ENCODE measurements around the gene FBLN5. TPM values are rescaled to one million over a fixed set of nuclear protein-coding genes. Genes with fewer than 3 reads are reported as not detected.

Gene FBLN5
- total RNA-seq, 1 donor from 2014 or later = 6.9 TPM

- H3K4me1 Mint-ChIP-seq (ENCODE audit: low read depth) = peaks cover 8% of the 10 kb centered on the region
- H3K27me3 Mint-ChIP-seq = peaks cover 3% of the 10 kb centered on the region
- no peak for DNase-seq (ENCODE audit: low spot score, unreplicated experiment)
- H3K4me3 Mint-ChIP-seq (ENCODE audit: low read depth) = no peak overlapping the region
- TF ChIP-seq, protein P1, sequence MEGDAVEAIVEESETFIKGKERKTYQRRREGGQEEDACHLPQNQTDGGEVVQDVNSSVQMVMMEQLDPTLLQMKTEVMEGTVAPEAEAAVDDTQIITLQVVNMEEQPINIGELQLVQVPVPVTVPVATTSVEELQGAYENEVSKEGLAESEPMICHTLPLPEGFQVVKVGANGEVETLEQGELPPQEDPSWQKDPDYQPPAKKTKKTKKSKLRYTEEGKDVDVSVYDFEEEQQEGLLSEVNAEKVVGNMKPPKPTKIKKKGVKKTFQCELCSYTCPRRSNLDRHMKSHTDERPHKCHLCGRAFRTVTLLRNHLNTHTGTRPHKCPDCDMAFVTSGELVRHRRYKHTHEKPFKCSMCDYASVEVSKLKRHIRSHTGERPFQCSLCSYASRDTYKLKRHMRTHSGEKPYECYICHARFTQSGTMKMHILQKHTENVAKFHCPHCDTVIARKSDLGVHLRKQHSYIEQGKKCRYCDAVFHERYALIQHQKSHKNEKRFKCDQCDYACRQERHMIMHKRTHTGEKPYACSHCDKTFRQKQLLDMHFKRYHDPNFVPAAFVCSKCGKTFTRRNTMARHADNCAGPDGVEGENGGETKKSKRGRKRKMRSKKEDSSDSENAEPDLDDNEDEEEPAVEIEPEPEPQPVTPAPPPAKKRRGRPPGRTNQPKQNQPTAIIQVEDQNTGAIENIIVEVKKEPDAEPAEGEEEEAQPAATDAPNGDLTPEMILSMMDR (IDR thresholded peaks at IDR 0.05; ENCODE audit: unreplicated experiment) = no peak
- H3K9me3 Mint-ChIP-seq (ENCODE audit: low read depth) = peaks cover 3% of the 10 kb centered on the region
- peaks cover 2% of the 10 kb centered on the region for H3K36me3 Mint-ChIP-seq (ENCODE audit: insufficient read depth)
- no peak overlapping the region for H3K27ac Mint-ChIP-seq
Measured at GRCh38 chr14:91918186-91918883, 29.2 kb downstream of the FBLN5 start.

- no peak for DNase-seq (ENCODE audit: low spot score, unreplicated experiment)
- Mint-ChIP-seq H3K4me3 (ENCODE audit: low read depth) (no peak overlapping the region), H3K4me1 (ENCODE audit: low read depth) (peaks cover 3% of the 10 kb centered on the region), H3K9me3 (ENCODE audit: low read depth) (peaks cover 6% of the 10 kb centered on the region), H3K27me3 (no peaks in the 10 kb centered on the region), H3K36me3 (ENCODE audit: insufficient read depth) (peaks cover 2% of the 10 kb centered on the region), H3K27ac (no peak overlapping the region)
- TF ChIP-seq, protein P1 (IDR thresholded peaks at IDR 0.05; ENCODE audit: unreplicated experiment) = no peak
Measured at GRCh38 chr14:91912035-91912434, 35.5 kb downstream of the FBLN5 start.

DNA sequence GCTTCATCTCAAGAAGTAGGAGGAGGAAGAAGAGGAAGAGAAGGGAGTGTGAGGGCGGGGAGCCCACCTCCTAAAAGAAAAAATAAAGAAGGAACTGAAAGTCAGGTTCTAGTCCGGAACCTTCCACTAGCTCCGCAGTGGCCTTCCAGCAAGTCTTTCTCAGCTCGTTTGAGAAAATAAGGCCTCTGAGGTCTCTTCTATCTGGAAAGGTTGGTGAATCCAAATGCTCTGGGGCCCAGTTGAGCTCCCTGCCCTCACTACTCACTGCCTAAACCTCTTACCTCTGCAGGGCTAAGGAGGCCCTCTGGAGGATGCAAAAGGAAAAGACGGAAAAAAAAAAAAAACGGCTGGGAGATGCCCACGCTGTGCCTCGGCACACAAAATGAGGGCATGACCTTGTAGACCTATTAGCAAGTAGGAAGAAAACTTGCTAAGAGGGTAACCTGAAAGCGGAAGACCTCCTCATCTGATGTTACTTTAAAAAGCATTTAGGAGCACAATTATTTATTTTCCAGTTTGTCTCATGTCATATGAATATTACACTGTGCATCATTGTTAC, 35.9 kb downstream of the FBLN5 start:
- peaks cover 2% of the 10 kb centered on the region for H3K36me3 Mint-ChIP-seq (ENCODE audit: insufficient read depth)
- no peak for DNase-seq (ENCODE audit: low spot score, unreplicated experiment)
- peaks cover 3% of the 10 kb centered on the region for H3K4me1 Mint-ChIP-seq (ENCODE audit: low read depth)
- TF ChIP-seq, protein P1 (IDR thresholded peaks at IDR 0.05; ENCODE audit: unreplicated experiment) = peak; percentile 61
- H3K9me3 Mint-ChIP-seq (ENCODE audit: low read depth) = peaks cover 7% of the 10 kb centered on the region
- no peak overlapping the region for H3K4me3 Mint-ChIP-seq (ENCODE audit: low read depth)
- H3K27ac Mint-ChIP-seq = no peak overlapping the region
- H3K27me3 Mint-ChIP-seq = no peaks in the 10 kb centered on the region

- H3K27ac Mint-ChIP-seq = no peak overlapping the region
- H3K36me3 Mint-ChIP-seq (ENCODE audit: insufficient read depth) = no peaks in the 10 kb centered on the region
- no peak for DNase-seq (ENCODE audit: low spot score, unreplicated experiment)
- peaks cover 3% of the 10 kb centered on the region for H3K9me3 Mint-ChIP-seq (ENCODE audit: low read depth)
- H3K4me3 Mint-ChIP-seq (ENCODE audit: low read depth) = no peak overlapping the region
- H3K27me3 Mint-ChIP-seq = no peaks in the 10 kb centered on the region
- peaks cover 5% of the 10 kb centered on the region for H3K4me1 Mint-ChIP-seq (ENCODE audit: low read depth)
- TF ChIP-seq, protein P1 (IDR thresholded peaks at IDR 0.05; ENCODE audit: unreplicated experiment) = no peak
Measured at GRCh38 chr14:91910196-91910595, 37.3 kb downstream of the FBLN5 start.

DNA sequence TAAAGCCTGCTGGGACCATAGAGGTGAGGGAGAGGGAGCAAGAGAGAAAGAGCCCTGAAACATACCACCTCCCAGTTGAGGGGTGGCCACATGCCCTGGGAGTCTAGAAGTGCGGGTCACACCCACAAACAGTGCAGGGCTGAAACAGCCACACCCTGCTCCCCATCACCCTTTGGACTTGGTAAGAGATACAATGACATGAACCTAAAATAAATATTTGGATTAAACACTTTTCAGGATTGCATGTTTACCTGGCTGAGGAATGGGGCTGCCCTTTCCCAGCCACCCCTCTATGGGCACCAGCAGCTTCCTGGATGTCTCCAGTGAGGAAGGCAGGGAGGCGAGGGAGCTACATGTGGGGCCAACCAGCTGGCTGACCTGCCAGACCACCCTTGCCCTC, 41.1 kb downstream of the FBLN5 start:
- H3K9me3 Mint-ChIP-seq (ENCODE audit: low read depth) = peaks cover 3% of the 10 kb centered on the region
- H3K4me1 Mint-ChIP-seq (ENCODE audit: low read depth) = peaks cover 15% of the 10 kb centered on the region
- no peaks in the 10 kb centered on the region for H3K36me3 Mint-ChIP-seq (ENCODE audit: insufficient read depth)
- DNase-seq (ENCODE audit: low spot score, unreplicated experiment) = no peak
- TF ChIP-seq, protein P1 (IDR thresholded peaks at IDR 0.05; ENCODE audit: unreplicated experiment) = no peak
- H3K4me3 Mint-ChIP-seq (ENCODE audit: low read depth) = no peak overlapping the region
- no peaks in the 10 kb centered on the region for H3K27me3 Mint-ChIP-seq
- H3K27ac Mint-ChIP-seq = no peak overlapping the region

Measured in progenitor cell of endocrine pancreas (in vitro differentiated cells).